HEK293 (cell line): Measurements from ENCODE around the gene TLE3.

Experiments
- CTCF ChIA-PET: fragments of 350-600 bp; formaldehyde crosslinking; extraction: SDS; loops from one replicate; lab custom pipeline; 2021; ENCODE audit warnings: antibody characterized with exemption; lab: Yijun Ruan, JAX
- POLR2A ChIA-PET: fragments of 300-600 bp; formaldehyde crosslinking; extraction: SDS; loops from one replicate; lab custom pipeline; 2020; ENCODE audit warnings: antibody characterized with exemption, inconsistent platforms; lab: Yijun Ruan, JAX
- H3K27ac ChIP-seq: fragments of 200-500 bp; sonication (Bioruptor generic); 2 replicates; pipeline ENCODE4 v1.5.1; 2014; ENCODE audit warnings: low read depth, low read length, control low read depth, inconsistent platforms; ENCODE audit errors: extremely low read depth
- H3K36me3 ChIP-seq, 2 experiments: fragments of 200-500 bp in 1 of 2; sonication (Bioruptor generic) in 1 of 2; 1 replicate in 1 of 2; 2 replicates in 1 of 2; pipeline ENCODE4 v1.5.1; 2014 to 2017; ENCODE audit warnings: inconsistent platforms in 2 of 2, low read length in 2 of 2; ENCODE audit not compliant: control insufficient read depth in 2 of 2, insufficient read depth in 1 of 2
- H3K4me1 ChIP-seq: fragments of 200-500 bp; sonication (Bioruptor generic); 2 replicates; pipeline ENCODE4 v1.5.1; 2014; ENCODE audit warnings: mild to moderate bottlenecking, low read length, inconsistent platforms; ENCODE audit not compliant: control insufficient read depth, insufficient read depth
- H3K4me3 ChIP-seq: 2 replicates; pipeline ENCODE4 v1.5.1; 2011; ENCODE audit warnings: low read depth, mild to moderate bottlenecking, control low read depth, low read length, moderate library complexity
- H3K9me3 ChIP-seq: fragments of 200-500 bp; sonication (Bioruptor generic); 2 replicates; pipeline ENCODE4 v1.5.1; 2014; ENCODE audit warnings: low read depth, low read length, inconsistent platforms; ENCODE audit not compliant: control insufficient read depth, insufficient read depth
- FEZF1 ChIP-seq: fragments of 450-650 bp; formaldehyde crosslinking; IDR thresholded peaks from 2 replicates; pipeline ENCODE4 v1.5.1; 2016; ENCODE audit warnings: missing biosample characterization, missing genetic modification characterization
- GLIS1 ChIP-seq: fragments of 450-650 bp; formaldehyde crosslinking; IDR thresholded peaks from 2 replicates; pipeline ENCODE4 v1.5.1; 2016; ENCODE audit warnings: missing biosample characterization, missing genetic modification characterization
- HOXD13 ChIP-seq: sonication (generic); formaldehyde crosslinking; IDR thresholded peaks from 2 replicates; pipeline ENCODE4 v1.8.0; 2022; ENCODE audit warnings: missing genetic modification reagents, borderline replicate concordance
- MYNN ChIP-seq: fragments of 450-650 bp; formaldehyde crosslinking; IDR thresholded peaks from 2 replicates; pipeline ENCODE4 v1.5.1; 2016; ENCODE audit warnings: missing biosample characterization, missing genetic modification characterization, borderline replicate concordance
- OSR2 ChIP-seq: fragments of 450-650 bp; formaldehyde crosslinking; IDR thresholded peaks from 2 replicates; pipeline ENCODE4 v1.5.1; 2016; ENCODE audit warnings: missing biosample characterization, missing genetic modification characterization
- OVOL3 ChIP-seq: fragments of 450-650 bp; formaldehyde crosslinking; IDR thresholded peaks from 2 replicates; pipeline ENCODE4 v1.5.1; 2016; ENCODE audit warnings: missing biosample characterization, missing genetic modification characterization
- PRDM4 ChIP-seq: fragments of 450-650 bp; formaldehyde crosslinking; IDR thresholded peaks from 2 replicates; pipeline ENCODE4 v1.5.1; 2017; ENCODE audit warnings: missing biosample characterization, missing genetic modification characterization
- PRDM6 ChIP-seq: fragments of 450-650 bp; formaldehyde crosslinking; IDR thresholded peaks from 2 replicates; pipeline ENCODE4 v1.5.1; 2017; ENCODE audit warnings: missing biosample characterization, missing genetic modification characterization
- ZBTB48 ChIP-seq: fragments of 450-650 bp; formaldehyde crosslinking; IDR thresholded peaks from 2 replicates; pipeline ENCODE4 v1.5.1; 2016; ENCODE audit warnings: missing biosample characterization, missing genetic modification characterization
- ZIC2 ChIP-seq: fragments of 450-650 bp; formaldehyde crosslinking; IDR thresholded peaks from 2 replicates; pipeline ENCODE4 v1.5.1; 2016; ENCODE audit warnings: missing biosample characterization, missing genetic modification characterization
- ZNF10 ChIP-seq: fragments of 450-650 bp; formaldehyde crosslinking; IDR thresholded peaks from 2 replicates; pipeline ENCODE4 v1.5.1; 2017; ENCODE audit warnings: missing biosample characterization, missing genetic modification characterization
- ZNF148 ChIP-seq: fragments of 450-650 bp; formaldehyde crosslinking; IDR thresholded peaks from 2 replicates; pipeline ENCODE4 v1.5.0; 2017; ENCODE audit warnings: missing biosample characterization, missing genetic modification characterization, borderline replicate concordance
- ZNF169 ChIP-seq: fragments of 450-650 bp; formaldehyde crosslinking; IDR thresholded peaks from 2 replicates; pipeline ENCODE4 v1.5.1; 2016; ENCODE audit warnings: missing biosample characterization, missing genetic modification characterization
- ZNF23 ChIP-seq: fragments of 450-650 bp; formaldehyde crosslinking; IDR thresholded peaks from 2 replicates; pipeline ENCODE4 v1.5.1; 2016; ENCODE audit warnings: missing biosample characterization, missing genetic modification characterization, borderline replicate concordance
- ZNF26 ChIP-seq: fragments of 450-650 bp; formaldehyde crosslinking; IDR thresholded peaks from 2 replicates; pipeline ENCODE4 v1.5.1; 2016; ENCODE audit warnings: missing biosample characterization, missing genetic modification characterization
- ZNF354C ChIP-seq: fragments of 450-650 bp; formaldehyde crosslinking; IDR thresholded peaks from 2 replicates; pipeline ENCODE4 v1.5.1; 2016; ENCODE audit warnings: missing biosample characterization, missing genetic modification characterization, low read depth, borderline replicate concordance
- ZNF629 ChIP-seq: fragments of 450-650 bp; formaldehyde crosslinking; IDR thresholded peaks from 2 replicates; pipeline ENCODE4 v1.5.1; 2017; ENCODE audit warnings: missing biosample characterization, missing genetic modification characterization
- ZNF645 ChIP-seq: fragments of 450-650 bp; formaldehyde crosslinking; IDR thresholded peaks from 2 replicates; pipeline ENCODE4; 2016; ENCODE audit warnings: missing biosample characterization, missing genetic modification characterization
- ZNF777 ChIP-seq: fragments of 450-650 bp; formaldehyde crosslinking; IDR thresholded peaks from 2 replicates; pipeline ENCODE4 v1.5.1; 2017; ENCODE audit warnings: missing biosample characterization, missing genetic modification characterization, borderline replicate concordance

Gene TLE3

GRCh38 chr15:70065006-70065722, 32.6 kb downstream of the TLE3 start:
- POLR2A ChIA-PET, result interaction anchor here (0.6 to 3.7 kb wide), 4 partner anchors 23 to 32 kb away, joined by 3 to 31 read pairs (median 17); partner anchors contain the start of gene TLE3
- Histone ChIP-seq H3K9me3 (no peaks in the 10 kb centered on the region), H3K36me3 (peaks cover 28 to 94% of the 10 kb centered on the region in 2 experiments), H3K27ac (no peak overlapping the region), H3K4me1 (peaks cover 34% of the 10 kb centered on the region), H3K4me3 (no peak overlapping the region)
- CTCF ChIA-PET, result interaction anchor here (0.5 to 1.7 kb wide), 6 partner anchors 17 to 473 kb away, joined by 3 to 5 read pairs (median 3); partner anchors contain the start of gene TLE3
- TF ChIP-seq ZBTB48 (tag by site-specific recombination) (peak; percentile 56; the same call in 1 of the 2 replicates), ZNF645 (tag by site-specific recombination) (no peak), OVOL3 (no peak), GLIS1 (tag by site-specific recombination) (peak; percentile 74)

- H3K4me1 ChIP-seq, result peaks cover 34% of the 10 kb centered on the region
- H3K27ac ChIP-seq, result 0 out of 2 replicates have a peak overlapping the region, but pooled peaks have one; percentile 85
- H3K9me3 ChIP-seq, result no peaks in the 10 kb centered on the region
- TF ChIP-seq ZNF777, result no peak
- peak; percentile 19; the same call in 1 of the 2 replicates for TF ChIP-seq FEZF1 (tag by site-specific recombination)
- no peak for TF ChIP-seq ZBTB48 (tag by site-specific recombination)
- ChIA-PET POLR2A (interaction anchor here (3.5 to 3.7 kb wide), 2 partner anchors 28 to 32 kb away, joined by 30 to 31 read pairs; partner anchors contain the start of gene TLE3), CTCF (interaction anchor here (0.5 to 1.7 kb wide), 7 partner anchors 17 to 601 kb away, joined by 3 to 5 read pairs (median 4); no protein-coding TSS in a partner anchor)
- peaks cover 33 to 94% of the 10 kb centered on the region in 2 experiments for H3K36me3 ChIP-seq
- no peak overlapping the region for H3K4me3 ChIP-seq
Measured at GRCh38 chr15:70064441-70064840, 33.3 kb downstream of the TLE3 start.

- H3K36me3 ChIP-seq, result peaks cover 33 to 94% of the 10 kb centered on the region in 2 experiments
- ChIA-PET CTCF (interaction anchor here (0.6 to 1.7 kb wide), 5 partner anchors 17 to 601 kb away, joined by 3 to 5 read pairs (median 4); no protein-coding TSS in a partner anchor), POLR2A (interaction anchor here (3.5 to 3.7 kb wide), 2 partner anchors 29 to 33 kb away, joined by 30 to 31 read pairs; partner anchors contain the start of gene TLE3)
- H3K4me3 ChIP-seq, result no peak overlapping the region
- no peaks in the 10 kb centered on the region for H3K9me3 ChIP-seq
- peaks cover 34% of the 10 kb centered on the region for H3K4me1 ChIP-seq
- H3K27ac ChIP-seq, result peak overlapping the region; percentile 85; the same call in 1 of the 2 replicates
- TF ChIP-seq ZNF148 (tag by site-specific recombination) (no peak), PRDM4 (tag by site-specific recombination) (no peak), ZNF169 (tag by site-specific recombination) (no peak), PRDM6 (tag by site-specific recombination) (no peak), FEZF1 (tag by site-specific recombination) (no peak), OSR2 (tag by site-specific recombination) (peak; percentile 88), ZNF26 (tag by site-specific recombination) (no peak), ZNF354C (no peak), ZNF23 (tag by site-specific recombination) (no peak), ZNF10 (peak; percentile 83), MYNN (tag by site-specific recombination) (no peak), ZNF629 (tag by site-specific recombination) (no peak), ZIC2 (tag by site-specific recombination) (peak; percentile 36), HOXD13 (no peak)
Measured at GRCh38 chr15:70063980-70064379, 33.7 kb downstream of the TLE3 start.
